ENCODE data around the gene SSU72.

- TF ChIP-seq CTCF (IDR thresholded peaks at IDR 0.05; ENCODE audit: borderline replicate concordance, extremely low read depth, low read length, poor library complexity, severe bottlenecking) (no peak), EZH2 (IDR thresholded peaks at IDR 0.05; ENCODE audit: borderline replicate concordance, low read depth, low read length, severe bottlenecking) (no peak)
Measured at GRCh38 chr1:1602968-1603506, 28.4 kb upstream of the SSU72 start.
